H1 (cell line): Measurements from ENCODE around the gene PPP1R17. TPM values are rescaled to one million over a fixed set of nuclear protein-coding genes. Genes with fewer than 3 reads are reported as not detected.

ENCODE experiments used
- CTCF ChIA-PET: fragments of 300-600 bp; sonication (Branson Sonifier 250); formaldehyde crosslinking; loops from one replicate; lab custom pipeline; 2021; ENCODE audit not compliant: partially characterized antibody; lab: Charles Lee
- POLR2A ChIA-PET: fragments of 300-600 bp; sonication (Branson Sonifier 250); formaldehyde crosslinking; loops from one replicate; lab custom pipeline; 2021; ENCODE audit warnings: inconsistent platforms; ENCODE audit not compliant: partially characterized antibody; lab: Charles Lee
- DNase-seq, 2 experiments: peaks; one replicate each; pipeline versions ENCODE4 v3.0.0 to v3.0.0-alpha.2; 2010 to 2022; ENCODE audit warnings: low spot score in 2 of 2, low read depth in 1 of 2, mixed read lengths in 1 of 2
- FAIRE-seq: peaks from 2 replicates; lab custom pipeline; 2011; peaks lifted over from hg19 to GRCh38; lab: Jason Lieb, UNC
- H2AFZ ChIP-seq: 2 replicates; pipeline ENCODE4 v1.8.1; 2012; ENCODE audit warnings: low read length, inconsistent platforms
- H2AK5ac ChIP-seq: 2 replicates; pipeline ENCODE4 v1.6.1; 2013; ENCODE audit warnings: low read depth, low read length
- H2BK120ac ChIP-seq: replicated peaks from 2 replicates; pipeline ENCODE3; 2013; ENCODE audit warnings: low read depth, low read length, inconsistent platforms
- H2BK12ac ChIP-seq: 2 replicates; pipeline ENCODE4 v1.6.1; 2013; ENCODE audit warnings: low read depth, low read length
- H2BK15ac ChIP-seq: 2 replicates; pipeline ENCODE4 v1.6.1; 2013; ENCODE audit warnings: low read length
- H2BK20ac ChIP-seq: 2 replicates; pipeline ENCODE4 v1.6.1; 2013; ENCODE audit warnings: low read length
- H2BK5ac ChIP-seq: 2 replicates; pipeline ENCODE4 v1.6.1; 2013; ENCODE audit warnings: low read depth, low read length
- H3K14ac ChIP-seq: 2 replicates; pipeline ENCODE4 v1.6.1; 2013; ENCODE audit warnings: inconsistent platforms; ENCODE audit not compliant: insufficient read length
- H3K18ac ChIP-seq: 2 replicates; pipeline ENCODE4 v1.6.1; 2013; ENCODE audit warnings: low read length; ENCODE audit errors: extremely low read depth
- H3K23ac ChIP-seq: 2 replicates; pipeline ENCODE4 v1.6.1; 2013; ENCODE audit warnings: inconsistent platforms; ENCODE audit not compliant: insufficient read length
- H3K23me2 ChIP-seq: 2 replicates; pipeline ENCODE4 v1.6.1; 2013; ENCODE audit warnings: low read depth, low read length
- H3K27ac ChIP-seq: 2 replicates; pipeline ENCODE4 v1.6.1; 2011; ENCODE audit warnings: low read depth, low read length, inconsistent platforms
- H3K27me3 ChIP-seq, 4 experiments: replicated peaks in 1 of 4; 1 replicate in 1 of 4; 2 replicates in 3 of 4; pipeline versions ENCODE4 v1.6.1 to v1.8.1; 2011 to 2013; ENCODE audit warnings: low read length in 3 of 4, mild to moderate bottlenecking in 3 of 4, inconsistent platforms in 2 of 4, mixed read lengths in 2 of 4, moderate library complexity in 1 of 4; ENCODE audit not compliant: control insufficient read depth in 3 of 4, insufficient read depth in 3 of 4; ENCODE audit errors: extremely low read depth in 1 of 4
- H3K36me3 ChIP-seq, 4 experiments: 2 replicates each; pipeline versions ENCODE4 v1.6.1 to v1.8.1; 2011 to 2013; ENCODE audit warnings: mild to moderate bottlenecking in 4 of 4, low read length in 3 of 4, moderate library complexity in 2 of 4, control low read depth in 1 of 4, inconsistent platforms in 1 of 4; ENCODE audit not compliant: insufficient read depth in 4 of 4, control insufficient read depth in 2 of 4
- H3K4ac ChIP-seq: replicated peaks from 2 replicates; pipeline ENCODE3; 2013; ENCODE audit warnings: low read length, low read depth, mixed read lengths, inconsistent platforms; ENCODE audit not compliant: insufficient read length
- H3K4me1 ChIP-seq, 4 experiments: replicated peaks in 1 of 4; 1 replicate in 1 of 4; 2 replicates in 3 of 4; pipeline versions ENCODE4 v1.6.1 to v1.8.1; 2011 to 2013; ENCODE audit warnings: low read length in 3 of 4, inconsistent platforms in 2 of 4, mixed read lengths in 1 of 4; ENCODE audit not compliant: insufficient read depth in 4 of 4, control insufficient read depth in 3 of 4
- H3K4me2 ChIP-seq, 2 experiments: 2 replicates each; pipeline versions ENCODE4 v1.6.1 to v1.8.1; 2011 to 2013; ENCODE audit warnings: low read depth in 2 of 2, low read length in 2 of 2, control low read depth in 1 of 2, inconsistent platforms in 1 of 2, mild to moderate bottlenecking in 1 of 2; ENCODE audit not compliant: insufficient read depth in 1 of 2
- H3K4me3 ChIP-seq, 4 experiments: fragments of 200-600, 300-600 bp in 1 of 4; sonication (generic), shearing (Covaris generic), sonication (Bioruptor Twin) in 1 of 4; 2 replicates each; pipeline versions ENCODE4 v1.5.1 to v1.8.1; 2011 to 2016; ENCODE audit warnings: low read length in 4 of 4, low read depth in 3 of 4, control low read depth in 2 of 4, inconsistent platforms in 2 of 4, mild to moderate bottlenecking in 2 of 4, mixed read lengths in 1 of 4, moderate library complexity in 1 of 4; ENCODE audit not compliant: insufficient read depth in 2 of 4; ENCODE audit errors: extremely low read depth in 1 of 4
- H3K56ac ChIP-seq: replicated peaks from 2 replicates; pipeline ENCODE3; 2013; ENCODE audit warnings: low read depth, mild to moderate bottlenecking, mixed read lengths, low read length, inconsistent platforms; ENCODE audit not compliant: insufficient read length
- H3K79me1 ChIP-seq: 2 replicates; pipeline ENCODE4 v1.6.1; 2013; ENCODE audit warnings: low read depth, low read length, control low read depth
- H3K79me2 ChIP-seq, 2 experiments: 2 replicates each; pipeline versions ENCODE4 v1.6.1 to v1.8.1; 2012 to 2013; ENCODE audit warnings: low read length in 2 of 2, mild to moderate bottlenecking in 2 of 2, inconsistent platforms in 1 of 2; ENCODE audit not compliant: insufficient read depth in 2 of 2, control insufficient read depth in 1 of 2
- H3K9ac ChIP-seq, 4 experiments: replicated peaks in 1 of 4; 1 replicate in 1 of 4; 2 replicates in 3 of 4; pipeline versions ENCODE4 v1.6.1 to v1.8.1; 2011 to 2013; ENCODE audit warnings: low read depth in 3 of 4, low read length in 3 of 4, control low read depth in 2 of 4, mild to moderate bottlenecking in 2 of 4, moderate library complexity in 2 of 4, inconsistent platforms in 1 of 4; ENCODE audit errors: extremely low read depth in 1 of 4
- H3K9me3 ChIP-seq, 2 experiments: 2 replicates each; pipeline versions ENCODE4 v1.6.1 to v1.8.1; 2012 to 2013; ENCODE audit warnings: mild to moderate bottlenecking in 2 of 2, moderate library complexity in 2 of 2, control low read depth in 1 of 2, inconsistent platforms in 1 of 2, low read depth in 1 of 2, low read length in 1 of 2, mixed read lengths in 1 of 2; ENCODE audit not compliant: insufficient read depth in 2 of 2
- H4K20me1 ChIP-seq, 2 experiments: replicated peaks in 1 of 2; 2 replicates each; pipeline versions ENCODE3 to v1.8.1; 2011 to 2013; ENCODE audit warnings: inconsistent platforms in 2 of 2, low read length in 2 of 2, mild to moderate bottlenecking in 1 of 2; ENCODE audit not compliant: insufficient read depth in 2 of 2, control insufficient read depth in 1 of 2
- H4K5ac ChIP-seq: 2 replicates; pipeline ENCODE4 v1.6.1; 2013; ENCODE audit warnings: low read length, low read depth, mixed read lengths, inconsistent platforms; ENCODE audit not compliant: insufficient read length
- H4K8ac ChIP-seq: 2 replicates; pipeline ENCODE4 v1.8.0; 2013; ENCODE audit warnings: mild to moderate bottlenecking, moderate library complexity, low read length, inconsistent platforms; ENCODE audit not compliant: insufficient read depth; ENCODE audit errors: extremely low read depth
- H4K91ac ChIP-seq: replicated peaks from 2 replicates; pipeline ENCODE3; 2013; ENCODE audit warnings: low read length, mixed read lengths, inconsistent platforms; ENCODE audit not compliant: insufficient read length
- CBX5 ChIP-seq: fragments of 300-800, 300-1000 bp; sonication (generic); IDR thresholded peaks from 2 replicates; pipeline ENCODE4 v1.7.1; 2016; ENCODE audit warnings: antibody characterized with exemption, low read length, low read depth
- KDM1A ChIP-seq: fragments of 200-600, 300-600 bp; sonication (generic); IDR thresholded peaks from 2 replicates; pipeline ENCODE4 v1.7.1; 2016; ENCODE audit warnings: mild to moderate bottlenecking, low read length, borderline replicate concordance
- SP1 ChIP-seq: IDR thresholded peaks from 2 replicates; pipeline ENCODE4 v1.6.1; 2011; ENCODE audit warnings: low read depth, low read length
- TAF1 ChIP-seq: IDR thresholded peaks from 2 replicates; pipeline ENCODE4 v1.6.1; 2011; ENCODE audit warnings: mild to moderate bottlenecking, low read depth, low read length
- WGBS, 2 experiments: shearing (Covaris generic) in 1 of 2; methylation state at CpG; one replicate each; pipeline versions ENCODE4 v1.1.6 to v1.1.7; 2013 to 2015; ENCODE audit warnings: low lambda C conversion rate in 2 of 2, mixed read lengths in 2 of 2, inconsistent platforms in 1 of 2, low coverage in 1 of 2, missing lambda C conversion rate in 1 of 2; ENCODE audit not compliant: insufficient replicate concordance in 2 of 2, insufficient coverage in 1 of 2, insufficient read length in 1 of 2; ENCODE audit errors: extremely low coverage in 1 of 2, missing lambda C conversion rate in 1 of 2; 5-methylcytosine and 5-hydroxymethylcytosine counted together
- long read RNA-seq, 2 experiments: library from RNA in 1 of 2; library from capped mRNA in 1 of 2; stranded (forward); transcript quantifications; one replicate each; pipeline ENCODE4 v2.0.0, GENCODE V29; 2021; ENCODE audit warnings: inconsistent platforms in 1 of 2
- polyA minus RNA-seq, 3 experiments: library from RNA; depleted of rRNA, polyadenylated mRNA; stranded (reverse); fragments of >200 nt; gene quantifications; 1 replicate in 2 of 3; 2 replicates in 1 of 3; pipeline ENCODE4 v1.2.3, GENCODE V29; 2011
- polyA plus RNA-seq, 7 experiments: library from polyadenylated mRNA; depleted of rRNA in 3 of 7; stranded (reverse) in 5 of 7; unstranded in 2 of 7; fragments of >200 nt in 5 of 7; fragments of 200-250 nt in 2 of 7; gene quantifications; 1 replicate in 5 of 7; 2 replicates in 1 of 7; 4 replicates in 1 of 7; pipeline versions ENCODE4 v1.2.1 to v1.2.3, GENCODE V29; 2011 to 2013; ENCODE audit warnings: missing spikeins in 2 of 7, mixed read lengths in 2 of 7
- total RNA-seq: library from RNA; stranded (reverse); fragmentation: NEBNext Ultra II Directional; extraction: Animal tissue kit (Norgen Biotek cat#: 25700); gene quantifications from 2 replicates; pipeline ENCODE4 v1.2.1, GENCODE V29; 2021

PPP1R17 gene
- total RNA-seq (2.5 and 3.8 TPM in 2 replicates), polyA plus RNA-seq (2011; rRNA removed) (0.50 and 1.5 TPM in 2 replicates), polyA minus RNA-seq (2011; rRNA and poly(A)+ RNA removed) (0.59 and 1.6 TPM in 2 replicates)
- polyA plus RNA-seq (2011; cell fraction: cytosol; rRNA removed), result 1.1 TPM
- 0.29 TPM for polyA plus RNA-seq (2011; cell fraction: nucleus; rRNA removed)
- polyA plus RNA-seq (2012, experiment 1 of 2), result 1.5 to 2.4 TPM (median 1.8 TPM) in 4 replicates
- polyA plus RNA-seq (2012, experiment 2 of 2), result 1.2 TPM
- 1.8 TPM for polyA plus RNA-seq (2013, experiment 1 of 2)
- polyA plus RNA-seq (2013, experiment 2 of 2), result 2.0 TPM
- polyA minus RNA-seq (2011; cell fraction: cytosol; rRNA and poly(A)+ RNA removed), result 1.8 TPM
- polyA minus RNA-seq (2011; cell fraction: nucleus; rRNA and poly(A)+ RNA removed), result 1.8 TPM
- long read RNA-seq, experiment 1, partial matches to known transcripts, result 0 of 1 reads
- long read RNA-seq, experiment 1, other reads (novel, unspliced or antisense), result 0 of 1 reads
- long read RNA-seq, experiment 2, transcript PPP1R17-201 (5 exons, 2,268 nt), result major isoform, 15 of 17 reads
- long read RNA-seq, experiment 2, partial matches to known transcripts, result 0 of 17 reads
- long read RNA-seq, experiment 2, other reads (novel, unspliced or antisense), result 2 of 17 reads

GRCh38 chr7:31687024-31687748 lies at the start of gene PPP1R17:
Gene PPP1R17 (plus strand): TSS chr7:31687215. CDS start chr7:31692442, 5,227 bp downstream.
- FAIRE-seq (no peak), DNase-seq (peak in 1 of 2 experiments; percentile 53)
- Histone ChIP-seq H2BK15ac (no peak within 1 kb of the TSS), H3K56ac (no peak within 1 kb of the TSS), H2BK20ac (peak within 1 kb of the TSS; percentile 25; the same call in 1 of the 2 replicates), H3K36me3 (no peaks in the 10 kb centered on the region; a peak in 1 of 8 replicates), H3K79me2 (no peaks in the 10 kb centered on the region), H2AK5ac (no peak within 1 kb of the TSS), H4K20me1 (no peaks in the 10 kb centered on the region), H3K14ac (no peak within 1 kb of the TSS), H2AFZ (0 out of 2 replicates have a peak within 1 kb of the TSS, but pooled peaks have one; percentile 28), H3K9ac (no peak within 1 kb of the TSS), H3K4me2 (peak within 1 kb of the TSS in 1 of 2 experiments; percentile 51; a peak in 3 of 4 replicates), H4K91ac (no peak within 1 kb of the TSS), H3K4me3 (peak within 1 kb of the TSS in 1 of 4 experiments; percentile 24; a peak in 1 of 8 replicates), H2BK5ac (peak within 1 kb of the TSS; percentile 29; the same call in 1 of the 2 replicates), H3K18ac (peak within 1 kb of the TSS; percentile 75; the same call in 1 of the 2 replicates), H3K9me3 (no peaks in the 10 kb centered on the region), H3K23ac (no peak within 1 kb of the TSS), H3K79me1 (no peaks in the 10 kb centered on the region), H2BK12ac (no peak within 1 kb of the TSS; the same call in 1 of the 2 replicates), H3K4me1 (peaks cover 0 to 20% (median 15%) of the 10 kb centered on the region in 4 experiments; a peak in 5 of 7 replicates), H3K27ac (no peak within 1 kb of the TSS), H2BK120ac (no peak within 1 kb of the TSS), H3K27me3 (no peaks in the 10 kb centered on the region), H4K8ac (no peak within 1 kb of the TSS), H4K5ac (no peak within 1 kb of the TSS), H3K23me2 (no peaks in the 10 kb centered on the region)
- POLR2A ChIA-PET, result interaction anchor here (0.8 kb wide), 1 partner anchor 22 kb away, joined by 3 read pairs; no protein-coding TSS in a partner anchor
- WGBS, 2 experiments, result 70% methylated on average over 14 of the region's 14 CpGs; no CpG with 5 or more reads in 1 of the 2 experiments
- TF ChIP-seq KDM1A (peak; percentile 31; the same call in 1 of the 2 replicates), CBX5 (no peak), SP1 (no peak), TAF1 (0 out of 2 replicates have a peak, but pooled peaks have one; percentile 8)
- TF ChIP-seq, all 59 proteins: peak for 2
- H3K4ac ChIP-seq, result no peak within 1 kb of the TSS
- CTCF ChIA-PET, result interaction anchor here (0.8 to 1.6 kb wide), 6 partner anchors 9 to 42 kb away, joined by 3 to 5 read pairs (median 4); no protein-coding TSS in a partner anchor
